Measurements from ENCODE around the gene USP15.

GRCh38 chr12:62426089-62426488 is 165.9 kb downstream of the USP15 start:
- TF ChIP-seq POLR2AphosphoS5 (IDR thresholded peaks at IDR 0.05; ENCODE audit: insufficient read depth, low read depth, low read length), result no peak
- TF ChIP-seq POLR2A (IDR thresholded peaks at IDR 0.05; ENCODE audit: low read depth, low read length), result no peak
- TF ChIP-seq, protein P1, sequence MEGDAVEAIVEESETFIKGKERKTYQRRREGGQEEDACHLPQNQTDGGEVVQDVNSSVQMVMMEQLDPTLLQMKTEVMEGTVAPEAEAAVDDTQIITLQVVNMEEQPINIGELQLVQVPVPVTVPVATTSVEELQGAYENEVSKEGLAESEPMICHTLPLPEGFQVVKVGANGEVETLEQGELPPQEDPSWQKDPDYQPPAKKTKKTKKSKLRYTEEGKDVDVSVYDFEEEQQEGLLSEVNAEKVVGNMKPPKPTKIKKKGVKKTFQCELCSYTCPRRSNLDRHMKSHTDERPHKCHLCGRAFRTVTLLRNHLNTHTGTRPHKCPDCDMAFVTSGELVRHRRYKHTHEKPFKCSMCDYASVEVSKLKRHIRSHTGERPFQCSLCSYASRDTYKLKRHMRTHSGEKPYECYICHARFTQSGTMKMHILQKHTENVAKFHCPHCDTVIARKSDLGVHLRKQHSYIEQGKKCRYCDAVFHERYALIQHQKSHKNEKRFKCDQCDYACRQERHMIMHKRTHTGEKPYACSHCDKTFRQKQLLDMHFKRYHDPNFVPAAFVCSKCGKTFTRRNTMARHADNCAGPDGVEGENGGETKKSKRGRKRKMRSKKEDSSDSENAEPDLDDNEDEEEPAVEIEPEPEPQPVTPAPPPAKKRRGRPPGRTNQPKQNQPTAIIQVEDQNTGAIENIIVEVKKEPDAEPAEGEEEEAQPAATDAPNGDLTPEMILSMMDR (IDR thresholded peaks at IDR 0.05; ENCODE audit: extremely low read depth in 1 of 2, insufficient read depth in 1 of 2, low read depth in 1 of 2, low read length in 2 of 2), result no peak
- no peak for TF ChIP-seq EZH2 (IDR thresholded peaks at IDR 0.05; ENCODE audit: borderline replicate concordance, low read depth, low read length, severe bottlenecking)
- TF ChIP-seq JUN (IDR thresholded peaks at IDR 0.05; ENCODE audit: borderline replicate concordance, insufficient read depth, insufficient read length, low read depth), result no peak
- no peak for TF ChIP-seq MAX (IDR thresholded peaks at IDR 0.05; ENCODE audit: insufficient read depth, insufficient read length)
- no peak for TF ChIP-seq FOS (IDR thresholded peaks at IDR 0.05; ENCODE audit: borderline replicate concordance, insufficient read depth, low read length)

All from endothelial cell of umbilical vein (primary cell).